ENCODE results near the gene PRUNE2. TPM values are rescaled to one million over a fixed set of nuclear protein-coding genes. Genes with fewer than 3 reads are reported as not detected.

PRUNE2 gene
- total and polyA plus RNA-seq, 9 of the 15 experiments (the other 6 are each of a cell fraction or from before 2014, with no cell fraction given) = 0.05 to 0.45 (median 0.18) TPM; not detected in 1

GRCh38 chr9:76662476-76663281 lies 243.2 kb downstream of the PRUNE2 start (continued):
- TF ChIP-seq ZNF318 (IDR thresholded peaks at IDR 0.05; ENCODE audit: borderline replicate concordance in 1 of 2, low read depth in 1 of 2) (no peak), HNRNPL (IDR thresholded peaks at IDR 0.05; ENCODE audit: low read depth, low read length) (no peak), ZNF445 (CRISPR knock-in tag; IDR thresholded peaks at IDR 0.05; ENCODE audit: low read depth) (no peak), TGIF2 (CRISPR knock-in tag; IDR thresholded peaks at IDR 0.05) (no peak), NCOA6 (IDR thresholded peaks at IDR 0.05) (no peak), FOXM1 (IDR thresholded peaks at IDR 0.05; ENCODE audit: low read depth) (no peak), FOXM1 (CRISPR knock-in tag; IDR thresholded peaks at IDR 0.05; ENCODE audit: low read depth) (no peak), ZNF316 (IDR thresholded peaks at IDR 0.05) (no peak), KHSRP (IDR thresholded peaks at IDR 0.05) (no peak), HMGXB4 (CRISPR knock-in tag; IDR thresholded peaks at IDR 0.05) (no peak), RBM34 (IDR thresholded peaks at IDR 0.05; ENCODE audit: borderline replicate concordance, insufficient read depth, low read length) (no peak), ZC3H8 (IDR thresholded peaks at IDR 0.05) (no peak)

All from K562 (cell line).